ENCODE measurements around the gene TKTL1. TPM values are rescaled to one million over a fixed set of nuclear protein-coding genes. Genes with fewer than 3 reads are reported as not detected.
"Not testable (repeated sequence)": the region's sequence is repeated elsewhere in the genome, so short reads cannot be mapped to it uniquely, and the experiment has no call there.

TKTL1 gene
- total and polyA plus RNA-seq, 2 of the 4 experiments (the other 2 are of a cell fraction): not detected

- POLR2A ChIA-PET (ENCODE audit: unreplicated experiment): not testable (repeated sequence)
These were observed 32.5 kb upstream of the TKTL1 start for GRCh38 chrX:154263072-154263471.

GRCh38 chrX:154269245-154269644 is 26.4 kb upstream of the TKTL1 start:
- H3K27ac ChIP-seq (ENCODE audit: insufficient read depth, low read length); H2BK15ac ChIP-seq (ENCODE audit: low read depth, low read length); DNase-seq; H3K9me3 ChIP-seq (ENCODE audit: control insufficient read depth, insufficient read depth, low read length); H2AK9ac ChIP-seq (replicated peaks; ENCODE audit: low read depth, low read length, poor library complexity); POLR2A ChIA-PET (ENCODE audit: unreplicated experiment); in situ Hi-C loops (cut with MboI; ENCODE audit: low sequenced_read_pairs); H3K9ac ChIP-seq (ENCODE audit: low read depth, low read length); H3K4me3 ChIP-seq (ENCODE audit: insufficient read depth, low read depth, low read length); ATAC-seq (ENCODE audit: low read depth); H2BK5ac ChIP-seq (ENCODE audit: low read depth, low read length, poor library complexity, severe bottlenecking); dilution Hi-C loops (cut with HindIII; ENCODE audit: low sequenced_read_pairs, unreplicated experiment); H3K79me1 ChIP-seq (ENCODE audit: low read depth in 1 of 2, low read length in 2 of 2); H4K5ac ChIP-seq (ENCODE audit: low read depth, low read length); H2BK120ac ChIP-seq (ENCODE audit: low read depth, low read length); H2BK20ac ChIP-seq (ENCODE audit: low read depth, low read length); H3K27me3 ChIP-seq (ENCODE audit: control insufficient read depth, insufficient read depth, low read length); H2AK5ac ChIP-seq (ENCODE audit: low read depth, low read length); CTCF ChIA-PET; H2AFZ ChIP-seq (replicated peaks; ENCODE audit: low read length, poor library complexity); intact Hi-C loops (cut with micrococcal nuclease); H3K56ac ChIP-seq (ENCODE audit: extremely low read depth, insufficient read depth, low read length); H4K91ac ChIP-seq (ENCODE audit: insufficient read depth, low read depth, low read length); H3K18ac ChIP-seq (ENCODE audit: low read depth, low read length); H4K8ac ChIP-seq (ENCODE audit: low read depth in 2 of 2, low read length in 2 of 2); H3K14ac ChIP-seq (replicated peaks; ENCODE audit: low read depth, low read length); H3K4me2 ChIP-seq (ENCODE audit: low read depth, low read length); H3K36me3 ChIP-seq (ENCODE audit: control insufficient read depth, insufficient read depth, low read length); H4K20me1 ChIP-seq (ENCODE audit: insufficient read depth, low read length); H3K9me1 ChIP-seq (ENCODE audit: insufficient read depth, low read length); H3K23ac ChIP-seq (ENCODE audit: low read depth, low read length); H3K4me1 ChIP-seq (ENCODE audit: control insufficient read depth, insufficient read depth, low read length); BruUV-seq (replicated peaks); H3K4ac ChIP-seq (ENCODE audit: low read depth, low read length): not testable (repeated sequence)
- WGBS, 2 experiments (ENCODE audit: extremely low coverage in 2 of 2, insufficient read length in 1 of 2): no CpG with 5 or more reads among the region's 3 CpGs

More at GRCh38 chrX:154263072-154263471, 32.5 kb upstream of the TKTL1 start:
- H3K36me3 ChIP-seq (ENCODE audit: control insufficient read depth, insufficient read depth, low read length); H2BK20ac ChIP-seq (ENCODE audit: low read depth, low read length); H3K27ac ChIP-seq (ENCODE audit: insufficient read depth, low read length); H3K56ac ChIP-seq (ENCODE audit: extremely low read depth, insufficient read depth, low read length); H2AK5ac ChIP-seq (ENCODE audit: low read depth, low read length); H3K23ac ChIP-seq (ENCODE audit: low read depth, low read length); H2BK120ac ChIP-seq (ENCODE audit: low read depth, low read length); H4K5ac ChIP-seq (ENCODE audit: low read depth, low read length); H3K9me1 ChIP-seq (ENCODE audit: insufficient read depth, low read length); intact Hi-C loops (cut with micrococcal nuclease); ATAC-seq (ENCODE audit: low read depth); H2BK5ac ChIP-seq (ENCODE audit: low read depth, low read length, poor library complexity, severe bottlenecking); H3K4me1 ChIP-seq (ENCODE audit: control insufficient read depth, insufficient read depth, low read length); H3K14ac ChIP-seq (replicated peaks; ENCODE audit: low read depth, low read length); CTCF ChIA-PET; H2BK15ac ChIP-seq (ENCODE audit: low read depth, low read length); H4K91ac ChIP-seq (ENCODE audit: insufficient read depth, low read depth, low read length); H3K79me1 ChIP-seq (ENCODE audit: low read depth in 1 of 2, low read length in 2 of 2); H3K4me3 ChIP-seq (ENCODE audit: insufficient read depth, low read depth, low read length); H2AK9ac ChIP-seq (replicated peaks; ENCODE audit: low read depth, low read length, poor library complexity); H4K20me1 ChIP-seq (ENCODE audit: insufficient read depth, low read length); BruUV-seq (replicated peaks); H4K8ac ChIP-seq (ENCODE audit: low read depth in 2 of 2, low read length in 2 of 2); DNase-seq; H2AFZ ChIP-seq (replicated peaks; ENCODE audit: low read length, poor library complexity); H3K27me3 ChIP-seq (ENCODE audit: control insufficient read depth, insufficient read depth, low read length); H3K4ac ChIP-seq (ENCODE audit: low read depth, low read length); H3K4me2 ChIP-seq (ENCODE audit: low read depth, low read length); H3K9ac ChIP-seq (ENCODE audit: low read depth, low read length); H3K18ac ChIP-seq (ENCODE audit: low read depth, low read length); dilution Hi-C loops (cut with HindIII; ENCODE audit: low sequenced_read_pairs, unreplicated experiment); in situ Hi-C loops (cut with MboI; ENCODE audit: low sequenced_read_pairs); H3K9me3 ChIP-seq (ENCODE audit: control insufficient read depth, insufficient read depth, low read length): not testable (repeated sequence)
- no CpG with 5 or more reads among the region's 6 CpGs for WGBS, 2 experiments (ENCODE audit: extremely low coverage in 2 of 2, insufficient read length in 1 of 2)
